CD14-positive monocyte (primary cell): ENCODE data around the gene ZWILCH. TPM values are rescaled to one million over a fixed set of nuclear protein-coding genes. Genes with fewer than 3 reads are reported as not detected.

Source experiments
- DNase-seq, 3 donors: peaks; one replicate each; pipeline ENCODE4 v3.0.0-alpha.2; 2011 to 2022
- H2AFZ ChIP-seq: 2 replicates; pipeline ENCODE4 v1.6.0; 2012; ENCODE audit warnings: mild to moderate bottlenecking, low read depth, low read length, inconsistent platforms; ENCODE audit not compliant: insufficient read depth, poor library complexity, severe bottlenecking
- H3K27ac ChIP-seq, 2 donors: 1 replicate in 1 of 2; 2 replicates in 1 of 2; pipeline ENCODE4 v1.5.1; 2012 to 2013; ENCODE audit warnings: low read length in 2 of 2, control low read depth in 1 of 2, inconsistent platforms in 1 of 2, low read depth in 1 of 2, mild to moderate bottlenecking in 1 of 2
- H3K27me3 ChIP-seq, 2 donors: one replicate each; pipeline versions ENCODE4 v1.6.0 to v1.6.1; 2011 to 2013; ENCODE audit warnings: low read length in 2 of 2; ENCODE audit not compliant: control insufficient read depth in 2 of 2, insufficient read depth in 2 of 2
- H3K36me3 ChIP-seq, 2 donors: replicated peaks in 1 of 2; 1 replicate in 1 of 2; 2 replicates in 1 of 2; pipeline versions ENCODE4 v1.5.1 to v1.6.1; 2012 to 2013; ENCODE audit warnings: low read length in 2 of 2, control low read depth in 1 of 2, inconsistent platforms in 1 of 2, mild to moderate bottlenecking in 1 of 2; ENCODE audit not compliant: insufficient read depth in 2 of 2, control insufficient read depth in 1 of 2
- H3K4me1 ChIP-seq, 2 donors: 1 replicate in 1 of 2; 2 replicates in 1 of 2; pipeline versions ENCODE4 v1.5.1 to v1.6.1; 2012 to 2013; ENCODE audit warnings: low read length in 2 of 2, control low read depth in 1 of 2, inconsistent platforms in 1 of 2, mild to moderate bottlenecking in 1 of 2, moderate library complexity in 1 of 2; ENCODE audit not compliant: insufficient read depth in 2 of 2, control insufficient read depth in 1 of 2
- H3K4me2 ChIP-seq: replicated peaks from 2 replicates; pipeline ENCODE3; 2012; ENCODE audit warnings: low read length, moderate library complexity, mild to moderate bottlenecking; ENCODE audit not compliant: poor library complexity, severe bottlenecking; ENCODE audit errors: extremely low read depth
- H3K4me3 ChIP-seq, 3 experiments: fragments of 200-600 bp in 1 of 3; sonication (generic) in 1 of 3; replicated peaks in 1 of 3; 1 replicate in 2 of 3; 2 replicates in 1 of 3; pipeline ENCODE4 v1.5.1; 2011 to 2013; ENCODE audit warnings: low read length in 3 of 3, mild to moderate bottlenecking in 3 of 3, control low read depth in 2 of 3, low read depth in 2 of 3, inconsistent platforms in 1 of 3, moderate library complexity in 1 of 3
- H3K79me2 ChIP-seq: 2 replicates; pipeline ENCODE4 v1.6.0; 2012; ENCODE audit warnings: mild to moderate bottlenecking, control low read depth, inconsistent platforms, low read length, moderate library complexity; ENCODE audit not compliant: insufficient read depth
- H3K9ac ChIP-seq: 2 replicates; pipeline ENCODE4 v1.6.0; 2017; ENCODE audit warnings: low read length, mild to moderate bottlenecking; ENCODE audit not compliant: insufficient read depth, poor library complexity, severe bottlenecking
- H3K9me3 ChIP-seq, 2 donors: replicated peaks in 1 of 2; 1 replicate in 1 of 2; 2 replicates in 1 of 2; pipeline versions ENCODE4 v1.5.1 to v1.6.1; 2012 to 2013; ENCODE audit warnings: low read length in 2 of 2, control low read depth in 1 of 2; ENCODE audit not compliant: control insufficient read depth in 1 of 2, insufficient read depth in 1 of 2
- H4K20me1 ChIP-seq: 2 replicates; pipeline ENCODE4 v1.6.0; 2012; ENCODE audit warnings: mild to moderate bottlenecking, low read length, control low read depth, moderate library complexity; ENCODE audit not compliant: insufficient read depth
- H3K27ac Mint-ChIP-seq, 7 donors: one replicate each; pipeline ENCODE4 v1.8.0; 2020; ENCODE audit warnings: mild to moderate bottlenecking in 7 of 7, mixed read lengths in 7 of 7, moderate library complexity in 6 of 7, inconsistent platforms in 2 of 7
- H3K27me3 Mint-ChIP-seq, 3 donors: one replicate each; pipeline ENCODE4 v1.8.0; 2021 to 2022; ENCODE audit warnings: low read depth in 3 of 3, mild to moderate bottlenecking in 3 of 3, mixed read lengths in 3 of 3, moderate library complexity in 3 of 3, inconsistent platforms in 1 of 3
- H3K36me3 Mint-ChIP-seq, 2 donors: one replicate each; pipeline ENCODE4 v1.8.0; 2020; ENCODE audit warnings: mixed read lengths in 2 of 2, inconsistent platforms in 1 of 2, mild to moderate bottlenecking in 1 of 2
- H3K4me1 Mint-ChIP-seq: one replicate; pipeline ENCODE4 v1.8.0; 2020; ENCODE audit warnings: mild to moderate bottlenecking, mixed read lengths
- H3K4me3 Mint-ChIP-seq, 2 donors: one replicate each; pipeline ENCODE4 v1.8.0; 2020; ENCODE audit warnings: mild to moderate bottlenecking in 2 of 2, mixed read lengths in 2 of 2, moderate library complexity in 1 of 2
- H3K9me3 Mint-ChIP-seq, 7 donors: one replicate each; pipeline ENCODE4 v1.8.0; 2020 to 2022; ENCODE audit warnings: mixed read lengths in 7 of 7, mild to moderate bottlenecking in 6 of 7, moderate library complexity in 6 of 7, inconsistent platforms in 2 of 7
- WGBS: methylation state at CpG from one replicate; pipeline ENCODE4 v1.1.5; 2013; ENCODE audit warnings: missing lambda C conversion rate; ENCODE audit not compliant: insufficient coverage; 5-methylcytosine and 5-hydroxymethylcytosine counted together
- intact Hi-C, 2 donors: fragments of 100-400 bp; cut with micrococcal nuclease; formaldehyde crosslinking; loops; one replicate each; pipeline versions ENCODE4 v1.15.0 to v1.15.1; 2023
- polyA plus RNA-seq, 3 donors: library from polyadenylated mRNA; depleted of rRNA in 1 of 3; unstranded in 2 of 3; stranded (reverse) in 1 of 3; fragments of 300-500 nt in 2 of 3; fragments of >200 nt in 1 of 3; fragmentation: Illumina TruSeq in 2 of 3; gene quantifications; 1 replicate in 2 of 3; 2 replicates in 1 of 3; pipeline ENCODE4 v1.2.3, GENCODE V29; 2012 to 2021
- TF ChIP-seq, protein P1 (sequence below): fragments of 200-600 bp; IDR thresholded peaks from one replicate; pipeline ENCODE4 v1.8.0; 2022; ENCODE audit warnings: antibody characterized with exemption, mild to moderate bottlenecking

ZWILCH gene
- polyA plus RNA-seq, 3 donors: 1.4 to 3.1 (median 2.4) TPM

DNA sequence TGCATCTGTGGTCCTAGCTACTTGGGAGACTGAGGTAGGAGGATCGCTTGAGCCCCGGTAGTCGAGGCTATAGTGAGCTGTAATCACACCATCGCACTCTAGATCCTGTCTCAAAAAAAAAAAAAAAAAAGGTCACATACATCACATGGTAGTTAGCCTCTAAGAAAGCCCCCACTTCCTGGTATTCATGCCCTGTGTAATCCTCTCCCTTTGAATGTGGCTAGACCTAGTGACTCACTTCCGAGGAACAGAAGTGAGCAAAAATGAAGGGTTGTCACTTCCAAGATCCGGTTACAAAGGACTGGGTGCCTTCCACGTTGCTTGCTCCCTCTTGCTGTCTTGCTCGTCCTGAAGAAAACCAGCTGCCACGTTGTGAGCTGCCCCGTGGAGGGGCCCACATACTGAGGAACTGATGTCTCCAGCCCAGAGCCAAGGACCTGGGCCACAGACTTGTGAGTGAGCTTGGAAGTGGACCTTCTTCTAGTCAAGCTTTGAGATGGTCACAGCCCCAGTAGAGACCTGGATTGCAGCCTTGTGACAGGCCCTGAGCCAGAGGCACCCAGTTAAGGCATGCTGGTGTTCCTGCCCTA, 73.3 kb downstream of the ZWILCH start:
- H3K36me3 Mint-ChIP-seq: no peaks in the 10 kb centered on the region
- Histone ChIP-seq H3K79me2 (no peaks in the 10 kb centered on the region), H3K27ac (peak overlapping the region in 1 of 2 donors; percentile 59), H3K4me1 (peaks cover 0 to 30% of the 10 kb centered on the region in 2 donors), H3K4me3 (no peak overlapping the region), H3K9me3 (peaks cover 0 to 3% of the 10 kb centered on the region in 2 donors), H4K20me1 (no peaks in the 10 kb centered on the region), H3K27me3 (no peaks in the 10 kb centered on the region), H3K9ac (no peak overlapping the region), H3K4me2 (no peak overlapping the region), H2AFZ (peak overlapping the region; percentile 42), H3K36me3 (no peaks in the 10 kb centered on the region)
- H3K4me1 Mint-ChIP-seq: peaks cover 13% of the 10 kb centered on the region
- TF ChIP-seq, protein P1, sequence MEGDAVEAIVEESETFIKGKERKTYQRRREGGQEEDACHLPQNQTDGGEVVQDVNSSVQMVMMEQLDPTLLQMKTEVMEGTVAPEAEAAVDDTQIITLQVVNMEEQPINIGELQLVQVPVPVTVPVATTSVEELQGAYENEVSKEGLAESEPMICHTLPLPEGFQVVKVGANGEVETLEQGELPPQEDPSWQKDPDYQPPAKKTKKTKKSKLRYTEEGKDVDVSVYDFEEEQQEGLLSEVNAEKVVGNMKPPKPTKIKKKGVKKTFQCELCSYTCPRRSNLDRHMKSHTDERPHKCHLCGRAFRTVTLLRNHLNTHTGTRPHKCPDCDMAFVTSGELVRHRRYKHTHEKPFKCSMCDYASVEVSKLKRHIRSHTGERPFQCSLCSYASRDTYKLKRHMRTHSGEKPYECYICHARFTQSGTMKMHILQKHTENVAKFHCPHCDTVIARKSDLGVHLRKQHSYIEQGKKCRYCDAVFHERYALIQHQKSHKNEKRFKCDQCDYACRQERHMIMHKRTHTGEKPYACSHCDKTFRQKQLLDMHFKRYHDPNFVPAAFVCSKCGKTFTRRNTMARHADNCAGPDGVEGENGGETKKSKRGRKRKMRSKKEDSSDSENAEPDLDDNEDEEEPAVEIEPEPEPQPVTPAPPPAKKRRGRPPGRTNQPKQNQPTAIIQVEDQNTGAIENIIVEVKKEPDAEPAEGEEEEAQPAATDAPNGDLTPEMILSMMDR: no peak
- H3K27me3 Mint-ChIP-seq: peaks cover 3 to 7% (median 4%) of the 10 kb centered on the region in 3 donors
- H3K9me3 Mint-ChIP-seq: peaks cover 3 to 13% (median 7%) of the 10 kb centered on the region in 7 donors
- 58% methylated on average over 6 of the region's 10 CpGs for WGBS
- intact Hi-C loops: no loop called here
- peak; percentile 14 to 72 (median 59) for DNase-seq
- no peak overlapping the region for H3K4me3 Mint-ChIP-seq
- peak overlapping the region in 3 of 7 donors; percentile 23 to 55 (median 33) for H3K27ac Mint-ChIP-seq

DNA sequence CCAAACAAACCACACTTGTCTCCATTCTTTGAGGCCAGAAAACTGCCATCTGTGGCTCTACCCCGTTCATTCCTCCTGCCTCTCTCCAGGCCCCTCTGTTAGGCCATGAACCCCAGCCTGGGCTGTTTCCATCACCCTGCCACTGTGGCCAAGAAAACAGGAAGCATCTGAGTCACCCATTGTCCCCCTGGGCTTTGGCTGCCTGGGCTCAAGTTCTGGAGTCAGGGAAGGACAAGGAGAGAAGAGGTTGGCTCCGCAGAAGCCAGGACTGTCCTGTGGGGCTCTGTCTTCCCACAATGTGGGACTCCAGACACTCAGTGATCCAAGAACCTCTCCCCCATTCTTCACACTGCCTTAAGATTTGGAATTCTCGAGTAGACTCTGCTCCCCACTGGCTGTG, 75.5 kb downstream of the ZWILCH start:
- H2AFZ ChIP-seq: no peak overlapping the region
- no peaks in the 10 kb centered on the region for H3K27me3 ChIP-seq
- no peak overlapping the region for H3K27ac ChIP-seq
- peak in 2 of 3 donors; percentile 12 to 23 for DNase-seq
- H3K36me3 Mint-ChIP-seq: no peaks in the 10 kb centered on the region
- 20% methylated on average over 1 of the region's 3 CpGs for WGBS
- H3K4me1 Mint-ChIP-seq: peaks cover 11% of the 10 kb centered on the region
- H3K36me3 ChIP-seq: no peaks in the 10 kb centered on the region
- peaks cover 3 to 14% (median 7%) of the 10 kb centered on the region in 7 donors for H3K9me3 Mint-ChIP-seq
- no peak overlapping the region for H3K4me2 ChIP-seq
- peaks cover 0 to 30% of the 10 kb centered on the region in 2 donors for H3K4me1 ChIP-seq
- no peak overlapping the region for H3K4me3 Mint-ChIP-seq
- no peaks in the 10 kb centered on the region for H4K20me1 ChIP-seq
- H3K9ac ChIP-seq: no peak overlapping the region
- H3K79me2 ChIP-seq: no peaks in the 10 kb centered on the region
- intact Hi-C loops: no loop called here
- no peak overlapping the region for H3K4me3 ChIP-seq
- peaks cover 4 to 5% (median 5%) of the 10 kb centered on the region in 3 donors for H3K27me3 Mint-ChIP-seq
- peak overlapping the region in 1 of 7 donors; percentile 16 for H3K27ac Mint-ChIP-seq
- H3K9me3 ChIP-seq: peaks cover 0 to 3% of the 10 kb centered on the region in 2 donors
- TF ChIP-seq, protein P1: no peak
